NT2/D1 (cell line): ENCODE data around the gene FBXO48.

Experiments used
- DNase-seq: peaks from one replicate; pipeline ENCODE4 v3.0.0-alpha.2; 2011; ENCODE audit warnings: low read depth, low spot score
- H3K27me3 ChIP-seq: 2 replicates; pipeline ENCODE4 v1.6.0; 2011; ENCODE audit warnings: mild to moderate bottlenecking; ENCODE audit not compliant: insufficient read length, insufficient read depth
- H3K36me3 ChIP-seq: 2 replicates; pipeline ENCODE4 v1.6.1; 2011; ENCODE audit warnings: mild to moderate bottlenecking, low read length, mixed read lengths; ENCODE audit not compliant: insufficient read depth, insufficient read length
- H3K4me1 ChIP-seq: 2 replicates; pipeline ENCODE4 v1.5.1; 2011; ENCODE audit not compliant: insufficient read depth, insufficient read length
- H3K4me3 ChIP-seq: 2 replicates; pipeline ENCODE4 v1.5.1; 2011; ENCODE audit warnings: low read depth; ENCODE audit not compliant: insufficient read length
- H3K9ac ChIP-seq: 2 replicates; pipeline ENCODE4 v1.6.0; 2011; ENCODE audit warnings: low read depth; ENCODE audit not compliant: insufficient read length
- H3K9me3 ChIP-seq: 2 replicates; pipeline ENCODE4 v1.5.1; 2011; ENCODE audit warnings: mild to moderate bottlenecking, low read length; ENCODE audit not compliant: insufficient read depth
- SUZ12 ChIP-seq: IDR thresholded peaks from 2 replicates; pipeline ENCODE4 v1.6.1; 2011; ENCODE audit not compliant: insufficient read length, insufficient read depth; ENCODE audit errors: extremely low read depth
- YY1 ChIP-seq: IDR thresholded peaks from 2 replicates; pipeline ENCODE4 v1.6.1; 2011; ENCODE audit not compliant: insufficient read length, insufficient read depth
- ZNF274 ChIP-seq: IDR thresholded peaks from 2 replicates; pipeline ENCODE4 v1.6.1; 2011; ENCODE audit warnings: mild to moderate bottlenecking, low read depth, low read length

FBXO48 gene

GRCh38 chr2:68432696-68433658, 34.1 kb downstream of the FBXO48 start:
- H3K9me3 ChIP-seq = no peaks in the 10 kb centered on the region
- DNase-seq = no peak

GRCh38 chr2:68431316-68431972, 35.6 kb downstream of the FBXO48 start:
- H3K9me3 ChIP-seq = no peaks in the 10 kb centered on the region
- no peaks in the 10 kb centered on the region for H3K4me1 ChIP-seq
- no peak for DNase-seq
- H3K27me3 ChIP-seq = no peaks in the 10 kb centered on the region
- no peak for TF ChIP-seq SUZ12
- no peak for TF ChIP-seq YY1
- no peak for TF ChIP-seq ZNF274
- no peak overlapping the region for H3K9ac ChIP-seq
- no peaks in the 10 kb centered on the region for H3K36me3 ChIP-seq
- H3K4me3 ChIP-seq = no peak overlapping the region

More at GRCh38 chr2:68432696-68433658, 34.1 kb downstream of the FBXO48 start:
- Histone ChIP-seq H3K27me3 (no peaks in the 10 kb centered on the region), H3K36me3 (no peaks in the 10 kb centered on the region), H3K4me3 (no peak overlapping the region), H3K9ac (no peak overlapping the region), H3K4me1 (no peaks in the 10 kb centered on the region)
- TF ChIP-seq ZNF274 = no peak
- no peak for TF ChIP-seq SUZ12
- TF ChIP-seq YY1 = no peak

GRCh38 chr2:68429311-68429826, 37.7 kb downstream of the FBXO48 start:
- no peak for DNase-seq
- H3K9me3 ChIP-seq = no peaks in the 10 kb centered on the region
- H3K9ac ChIP-seq = no peak overlapping the region
- no peak overlapping the region for H3K4me3 ChIP-seq
- H3K4me1 ChIP-seq = no peaks in the 10 kb centered on the region
- H3K27me3 ChIP-seq = no peaks in the 10 kb centered on the region
- no peaks in the 10 kb centered on the region for H3K36me3 ChIP-seq
- TF ChIP-seq YY1 (no peak), SUZ12 (no peak), ZNF274 (no peak)

- no peak for TF ChIP-seq ZNF274
- TF ChIP-seq SUZ12 = no peak
- no peak for TF ChIP-seq YY1
- H3K9me3 ChIP-seq = no peaks in the 10 kb centered on the region
- H3K27me3 ChIP-seq = no peaks in the 10 kb centered on the region
- no peak overlapping the region for H3K4me3 ChIP-seq
- no peak overlapping the region for H3K9ac ChIP-seq
- no peak for DNase-seq
- H3K36me3 ChIP-seq = no peaks in the 10 kb centered on the region
- H3K4me1 ChIP-seq = no peaks in the 10 kb centered on the region
Measured at GRCh38 chr2:68428746-68429145, 38.3 kb downstream of the FBXO48 start.

- TF ChIP-seq YY1 (no peak), ZNF274 (no peak), SUZ12 (no peak)
- Histone ChIP-seq H3K9ac (no peak overlapping the region), H3K36me3 (no peaks in the 10 kb centered on the region), H3K4me3 (no peak overlapping the region), H3K27me3 (no peaks in the 10 kb centered on the region), H3K9me3 (no peaks in the 10 kb centered on the region), H3K4me1 (no peaks in the 10 kb centered on the region)
- no peak for DNase-seq
Measured at GRCh38 chr2:68428126-68428525, 39.0 kb downstream of the FBXO48 start.

- Histone ChIP-seq H3K9ac (no peak overlapping the region), H3K27me3 (no peaks in the 10 kb centered on the region), H3K9me3 (no peaks in the 10 kb centered on the region), H3K4me3 (no peak overlapping the region), H3K36me3 (no peaks in the 10 kb centered on the region), H3K4me1 (no peaks in the 10 kb centered on the region)
- TF ChIP-seq ZNF274 (no peak), SUZ12 (no peak), YY1 (no peak)
- no peak for DNase-seq
Measured at GRCh38 chr2:68426848-68427579, 40.1 kb downstream of the FBXO48 start.

- Histone ChIP-seq H3K36me3 (no peaks in the 10 kb centered on the region), H3K4me1 (no peaks in the 10 kb centered on the region), H3K9ac (no peak overlapping the region), H3K9me3 (no peaks in the 10 kb centered on the region), H3K27me3 (no peaks in the 10 kb centered on the region), H3K4me3 (no peak overlapping the region)
- DNase-seq = no peak
- TF ChIP-seq SUZ12 (no peak), YY1 (no peak), ZNF274 (no peak)
Measured at GRCh38 chr2:68426446-68426845, 40.6 kb downstream of the FBXO48 start.
